Kidney capillary endothelial cell (primary cell): ENCODE measurements around the gene GALNT14.

Experiments used
- DNase-seq: peaks from one replicate; pipeline ENCODE4 v3.0.0-alpha.2; 2018; ENCODE audit warnings: low spot score

Gene GALNT14

GRCh38 chr2:30974092-30974491 is 164.1 kb downstream of the GALNT14 start:
- no peak for DNase-seq

DNA sequence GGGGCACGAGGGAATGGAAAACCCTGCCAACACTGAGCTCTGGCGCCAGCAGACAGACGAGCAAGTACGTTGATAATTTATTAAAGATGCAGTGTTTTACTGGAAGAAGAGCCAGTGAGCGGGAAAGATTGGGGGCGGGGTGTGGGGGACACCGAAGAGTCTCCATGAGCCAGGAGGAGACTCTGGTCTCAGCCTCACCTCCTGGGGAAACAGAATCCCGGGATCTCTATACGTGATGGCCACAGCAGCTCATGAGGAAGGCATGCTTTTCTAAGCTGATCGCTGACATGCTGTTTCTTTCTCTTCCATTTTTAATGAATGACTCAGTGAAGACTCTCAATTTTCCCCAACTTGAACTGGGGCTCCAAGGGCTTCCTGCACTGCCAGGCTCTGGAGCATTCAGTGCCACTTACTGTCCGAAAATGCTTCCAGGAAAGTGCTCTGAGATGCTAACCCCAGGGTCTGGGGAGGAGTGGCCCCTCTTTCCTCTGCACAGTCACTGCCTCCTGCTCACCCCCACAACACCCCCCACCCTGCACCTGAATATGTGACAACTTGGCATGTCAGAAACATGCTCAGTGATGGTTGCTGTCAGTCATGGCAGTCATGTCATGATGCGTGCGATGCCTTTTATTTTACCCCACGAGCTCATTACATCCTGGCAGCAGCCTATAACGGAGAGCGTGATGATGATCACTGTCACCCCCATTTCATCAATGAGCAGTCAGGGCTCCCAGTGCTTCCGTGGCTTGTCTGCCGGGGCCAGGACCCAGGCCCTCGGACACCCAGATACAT is 166.8 kb downstream of the GALNT14 start:
- DNase-seq: no peak

- no peak for DNase-seq
Observed at GRCh38 chr2:30968660-30969397, 169.4 kb downstream of the GALNT14 start.

GRCh38 chr2:30966786-30967185 is 171.5 kb downstream of the GALNT14 start:
- DNase-seq: no peak

DNA sequence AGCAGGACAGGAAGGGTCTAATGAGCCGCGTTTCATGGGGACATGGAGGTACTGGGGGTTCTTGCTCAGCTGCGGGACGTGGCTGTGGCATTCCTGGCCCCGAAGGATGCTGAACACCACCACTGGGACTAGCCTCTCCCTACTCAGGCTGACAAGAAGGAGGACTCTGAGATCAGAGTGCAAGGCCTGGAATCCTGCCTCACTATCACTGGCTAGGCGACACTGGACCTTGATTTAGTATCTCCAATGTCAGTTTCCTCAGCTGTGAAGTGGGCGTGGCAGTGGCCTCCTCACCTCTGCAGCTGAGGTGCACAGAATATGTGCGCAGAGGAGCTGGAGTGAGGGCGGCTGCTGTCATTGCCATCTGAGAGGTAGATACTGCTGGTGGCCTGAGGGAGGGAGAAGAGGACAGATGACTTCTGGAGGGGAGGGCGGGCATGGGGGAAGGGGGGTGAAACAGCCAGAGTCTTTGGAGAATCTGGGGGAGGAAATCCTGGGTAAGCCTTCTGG is 173.2 kb downstream of the GALNT14 start:
- no peak for DNase-seq

GRCh38 chr2:30964334-30965005 is 173.8 kb downstream of the GALNT14 start:
- no peak for DNase-seq

DNA sequence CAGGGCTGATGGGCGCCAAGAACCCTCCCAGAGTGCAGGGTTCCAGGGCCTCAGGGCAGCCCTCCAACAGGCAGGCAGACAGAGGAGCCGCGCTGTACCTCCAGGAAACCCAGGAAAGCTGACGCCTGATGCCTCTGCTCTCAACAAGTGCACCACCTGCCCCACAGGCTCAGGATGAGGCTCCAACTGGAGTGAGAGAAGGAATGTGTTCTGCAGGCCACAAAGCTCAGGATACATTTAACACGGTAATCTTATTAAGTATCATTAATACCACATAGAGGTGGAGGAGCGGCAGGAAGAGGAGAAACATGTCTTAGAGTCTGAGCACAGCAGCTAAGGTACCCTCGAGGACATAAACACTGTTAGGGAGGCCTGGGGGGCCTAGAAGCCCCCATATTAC is 175.1 kb downstream of the GALNT14 start:
- DNase-seq: no peak

DNA sequence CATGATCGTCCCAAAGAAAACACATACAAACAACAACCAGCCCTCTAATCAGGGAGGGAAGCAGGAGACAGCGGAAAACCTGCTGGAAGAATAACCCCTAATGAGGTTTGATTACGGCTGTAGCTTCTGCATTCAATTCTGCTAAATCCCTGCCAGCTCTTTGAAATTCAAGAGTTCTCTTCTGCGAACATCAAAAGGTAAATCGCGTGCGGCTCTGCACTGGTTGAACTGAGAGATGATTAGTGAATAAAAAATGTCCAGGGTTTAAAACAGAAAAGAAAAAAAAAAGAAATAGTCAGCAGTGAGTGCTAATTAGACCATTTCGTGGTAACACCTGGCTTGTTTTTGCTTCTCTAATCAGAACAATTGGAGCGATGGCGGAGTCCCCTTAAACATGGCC is 178.0 kb downstream of the GALNT14 start:
- no peak for DNase-seq

DNA sequence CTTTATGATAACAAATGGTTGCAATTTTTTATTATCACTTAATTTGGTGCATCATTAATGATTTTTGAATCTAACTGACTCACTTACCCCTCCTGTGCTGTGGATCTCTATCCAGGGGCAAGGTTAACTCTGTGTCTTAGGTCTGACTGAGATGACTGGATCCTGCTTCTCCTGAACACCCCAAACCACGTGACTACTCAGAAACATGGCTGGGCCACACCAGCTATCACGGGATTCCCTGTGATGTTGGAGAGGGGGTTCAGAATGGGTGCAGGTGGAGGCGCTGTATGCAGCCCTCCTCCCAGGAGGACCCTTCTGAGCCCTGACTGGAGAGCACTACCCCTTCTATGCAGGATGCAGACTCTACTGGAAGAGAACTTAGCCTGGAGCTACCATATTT is 178.6 kb downstream of the GALNT14 start:
- no peak for DNase-seq

GRCh38 chr2:30958918-30959265 is 179.3 kb downstream of the GALNT14 start:
- no peak for DNase-seq

GRCh38 chr2:30958193-30958917 is 179.9 kb downstream of the GALNT14 start:
- DNase-seq: no peak

- no peak for DNase-seq
Observed at GRCh38 chr2:30957591-30957990, 180.6 kb downstream of the GALNT14 start.

- DNase-seq: no peak
Observed at GRCh38 chr2:30956995-30957394, 181.2 kb downstream of the GALNT14 start.

DNA sequence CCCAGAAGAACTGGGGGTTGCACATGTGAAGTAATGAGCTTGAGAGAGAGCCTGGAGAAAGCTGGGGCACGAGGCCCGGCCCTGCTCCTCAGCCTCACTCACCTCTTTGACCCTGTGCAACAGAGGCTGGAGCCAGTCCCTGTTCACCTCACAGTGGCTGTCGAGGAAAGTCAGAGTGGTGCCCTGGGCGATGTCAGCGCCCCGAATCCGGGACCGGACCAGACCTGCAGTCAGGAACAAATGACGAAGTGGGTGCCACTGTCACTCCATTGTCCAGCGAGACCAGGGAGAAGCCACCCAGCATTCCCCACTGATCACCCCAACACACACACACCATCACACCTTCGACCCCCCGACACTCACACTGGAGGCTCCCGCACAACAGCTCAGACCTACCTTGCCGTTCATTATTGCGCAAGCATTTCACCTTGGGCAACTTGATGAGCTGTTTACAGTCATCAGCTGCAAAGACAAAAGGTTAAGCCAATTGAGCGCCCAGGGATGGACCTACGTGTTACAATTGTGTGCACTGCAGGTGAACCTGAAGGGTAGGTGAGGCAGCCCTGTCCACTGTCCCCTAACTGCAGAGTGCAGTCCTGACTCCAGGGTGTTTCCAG is 182.6 kb downstream of the GALNT14 start:
- DNase-seq: no peak

DNA sequence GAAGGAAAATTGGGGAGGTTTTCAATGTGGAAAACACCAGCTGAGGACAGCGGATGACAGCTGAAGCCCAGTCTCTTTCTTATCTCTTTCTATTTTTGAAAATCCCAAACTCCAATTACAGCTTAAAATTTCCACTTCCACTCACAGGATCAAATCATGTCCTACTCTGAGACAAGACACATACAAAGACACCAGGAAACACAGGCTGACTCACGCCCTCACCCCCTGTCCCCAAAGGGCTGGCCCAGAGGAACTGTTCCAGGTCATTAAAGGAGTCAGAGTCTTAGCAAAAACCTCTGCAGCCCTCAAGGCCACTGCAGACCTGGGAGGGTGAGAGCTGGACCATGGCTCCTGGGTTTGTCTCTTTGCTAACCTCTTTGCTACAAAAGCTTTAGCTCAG is 187.9 kb downstream of the GALNT14 start:
- no peak for DNase-seq

- DNase-seq: no peak
Observed at GRCh38 chr2:30949435-30949834, 188.8 kb downstream of the GALNT14 start.

DNA sequence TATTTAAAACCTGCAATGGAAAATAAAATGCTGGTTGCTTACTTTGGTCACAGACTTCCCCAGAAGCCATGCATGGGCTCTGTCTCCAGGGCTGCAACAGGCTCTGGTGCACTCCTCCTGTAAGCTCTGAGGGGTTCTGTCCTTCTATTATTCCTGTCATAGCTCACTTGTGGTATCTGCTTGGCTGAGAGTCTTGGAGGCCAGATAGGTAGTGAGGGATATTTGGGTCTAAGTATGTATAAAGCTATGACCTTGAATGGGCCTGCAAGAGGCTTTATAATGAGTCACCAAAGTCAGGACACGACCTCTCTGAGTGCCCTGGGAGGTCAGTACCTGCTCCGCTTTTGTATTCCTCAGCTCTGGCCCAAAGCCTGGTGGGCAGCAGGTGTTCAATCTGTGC is 189.4 kb downstream of the GALNT14 start:
- no peak for DNase-seq

- DNase-seq: no peak
Observed at GRCh38 chr2:30948130-30948529, 190.1 kb downstream of the GALNT14 start.

- no peak for DNase-seq
Observed at GRCh38 chr2:30947686-30948085, 190.6 kb downstream of the GALNT14 start.

DNA sequence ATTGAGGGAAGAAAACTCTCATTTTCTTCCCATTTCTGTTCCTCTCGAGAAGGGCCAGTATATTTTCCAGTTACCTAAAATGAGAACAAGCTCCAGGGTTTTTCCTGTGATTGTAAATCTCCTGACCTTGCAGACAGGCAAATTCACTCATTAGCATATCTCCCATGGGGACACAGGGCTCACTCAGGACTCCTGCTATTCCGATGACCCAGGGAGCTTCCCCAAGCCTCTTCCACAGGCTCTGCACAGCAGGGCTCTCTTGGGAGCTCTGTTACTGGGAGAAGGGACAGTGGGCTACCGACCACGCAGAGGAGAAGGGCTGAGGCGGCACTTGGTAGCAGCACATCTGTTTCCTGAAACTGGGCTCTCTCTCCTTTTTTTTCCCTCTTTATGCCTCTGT is 195.8 kb downstream of the GALNT14 start:
- DNase-seq: no peak

DNA sequence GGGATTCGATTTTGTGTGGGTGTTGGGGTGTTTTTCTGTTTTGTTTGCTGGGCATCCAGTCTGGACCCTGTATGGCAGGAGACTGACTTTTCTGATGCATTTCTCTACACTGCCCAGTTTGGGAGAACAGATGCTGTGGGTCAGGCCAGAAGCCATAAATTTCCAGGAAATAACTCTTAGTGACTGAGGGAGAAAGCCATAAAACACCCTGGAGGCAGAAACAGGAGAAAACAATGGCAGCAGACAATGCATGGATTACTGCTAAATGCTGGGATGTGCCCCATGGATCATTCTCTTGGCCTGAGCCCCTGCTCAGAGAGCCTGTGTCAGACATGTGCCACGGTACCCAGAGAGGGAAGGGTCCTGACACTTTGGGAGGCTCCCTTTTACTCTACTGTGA is 197.4 kb downstream of the GALNT14 start:
- DNase-seq: no peak

GRCh38 chr2:30939364-30939763 is 198.9 kb downstream of the GALNT14 start:
- DNase-seq: no peak
